K562 (cell line): ENCODE data around the gene PIK3C2G. TPM values are rescaled to one million over a fixed set of nuclear protein-coding genes. Genes with fewer than 3 reads are reported as not detected.

Experiments used
- BRCA1 ChIP-seq, 2 experiments: fragments of 450-650 bp in 1 of 2; sonication (generic) in 1 of 2; formaldehyde crosslinking in 1 of 2; IDR thresholded peaks; 2 replicates each; pipeline versions ENCODE4 v1.5.0 to v1.6.1; 2017 to 2020; ENCODE audit warnings: mild to moderate bottlenecking in 1 of 2, missing genetic modification reagents in 1 of 2
- RBM15 ChIP-seq: fragments of 200-400 bp; formaldehyde crosslinking; IDR thresholded peaks from 2 replicates; pipeline ENCODE4 v1.6.1; 2018; ENCODE audit warnings: mild to moderate bottlenecking, low read length, moderate library complexity; ENCODE audit not compliant: insufficient read depth
- ZNF444 ChIP-seq: fragments of 250-450 bp; sonication (Bioruptor Pico); IDR thresholded peaks from 2 replicates; pipeline ENCODE4 v1.4.0; 2020; ENCODE audit warnings: mild to moderate bottlenecking, moderate library complexity
- polyA plus RNA-seq, 8 experiments: library from polyadenylated mRNA; depleted of rRNA in 4 of 8; stranded (reverse) in 5 of 8; unstranded in 3 of 8; fragments of >200 nt; fragmentation: Nextera tagmentation in 2 of 8; fragmentation: Illumina TruSeq in 1 of 8; extraction: Ambion mirVana in 2 of 8; extraction: Trizol in 1 of 8; gene quantifications; 2 replicates each; pipeline versions ENCODE4 v1.2.1 to v1.2.3, GENCODE V29; 2011 to 2014; ENCODE audit warnings: inconsistent platforms in 1 of 8, missing spikeins in 1 of 8
- total RNA-seq, 7 experiments: library from RNA; depleted of rRNA in 6 of 7; stranded (reverse); fragments of >200 nt in 6 of 7; fragmentation: Illumina TruSeq in 2 of 7; extraction: Trizol in 2 of 7; gene quantifications; 2 replicates each; pipeline versions ENCODE4 v1.2.1 to v1.2.3, GENCODE V29; 2011 to 2021; ENCODE audit warnings: low replicate concordance in 1 of 7
- TF ChIP-seq, protein P1 (sequence below): sonication (generic); formaldehyde crosslinking; IDR thresholded peaks from 2 replicates; pipeline ENCODE4 v1.8.0; 2023; ENCODE audit warnings: missing genetic modification reagents, mild to moderate bottlenecking, borderline replicate concordance
- TF ChIP-seq, protein P2 (sequence below): fragments of 200-800 bp; sonication (Bioruptor generic); IDR thresholded peaks from 2 replicates; pipeline ENCODE4 v1.6.1; 2016; ENCODE audit warnings: missing genetic modification characterization, missing compliant biosample characterization
- TF ChIP-seq, protein P3 (sequence below): fragments of 450-650 bp; IDR thresholded peaks from 2 replicates; pipeline ENCODE4 v1.6.1; 2016; ENCODE audit warnings: antibody characterized with exemption

The PIK3C2G gene
- total and polyA plus RNA-seq, 9 of the 15 experiments (the other 6 are each of a cell fraction or from before 2014, with no cell fraction given), result not detected

DNA sequence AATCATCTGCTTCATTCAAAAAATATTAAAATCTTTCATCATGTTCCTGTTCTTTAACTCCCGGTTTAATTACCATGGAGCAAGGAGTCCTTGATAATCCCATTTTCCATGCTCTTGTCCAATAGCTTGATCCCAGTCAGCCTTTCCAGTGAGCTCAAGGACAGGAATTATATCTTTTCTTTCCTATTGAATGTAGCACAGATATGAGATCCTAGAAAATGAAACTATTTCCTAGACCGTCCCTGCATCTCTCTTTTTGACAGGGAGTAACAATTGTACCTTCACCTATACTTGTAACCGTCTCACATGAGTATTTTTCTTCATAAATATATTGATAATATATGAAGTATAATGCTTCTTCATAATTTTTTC, 35.6 kb downstream of the PIK3C2G start (continued):
- TF ChIP-seq, protein P1, sequence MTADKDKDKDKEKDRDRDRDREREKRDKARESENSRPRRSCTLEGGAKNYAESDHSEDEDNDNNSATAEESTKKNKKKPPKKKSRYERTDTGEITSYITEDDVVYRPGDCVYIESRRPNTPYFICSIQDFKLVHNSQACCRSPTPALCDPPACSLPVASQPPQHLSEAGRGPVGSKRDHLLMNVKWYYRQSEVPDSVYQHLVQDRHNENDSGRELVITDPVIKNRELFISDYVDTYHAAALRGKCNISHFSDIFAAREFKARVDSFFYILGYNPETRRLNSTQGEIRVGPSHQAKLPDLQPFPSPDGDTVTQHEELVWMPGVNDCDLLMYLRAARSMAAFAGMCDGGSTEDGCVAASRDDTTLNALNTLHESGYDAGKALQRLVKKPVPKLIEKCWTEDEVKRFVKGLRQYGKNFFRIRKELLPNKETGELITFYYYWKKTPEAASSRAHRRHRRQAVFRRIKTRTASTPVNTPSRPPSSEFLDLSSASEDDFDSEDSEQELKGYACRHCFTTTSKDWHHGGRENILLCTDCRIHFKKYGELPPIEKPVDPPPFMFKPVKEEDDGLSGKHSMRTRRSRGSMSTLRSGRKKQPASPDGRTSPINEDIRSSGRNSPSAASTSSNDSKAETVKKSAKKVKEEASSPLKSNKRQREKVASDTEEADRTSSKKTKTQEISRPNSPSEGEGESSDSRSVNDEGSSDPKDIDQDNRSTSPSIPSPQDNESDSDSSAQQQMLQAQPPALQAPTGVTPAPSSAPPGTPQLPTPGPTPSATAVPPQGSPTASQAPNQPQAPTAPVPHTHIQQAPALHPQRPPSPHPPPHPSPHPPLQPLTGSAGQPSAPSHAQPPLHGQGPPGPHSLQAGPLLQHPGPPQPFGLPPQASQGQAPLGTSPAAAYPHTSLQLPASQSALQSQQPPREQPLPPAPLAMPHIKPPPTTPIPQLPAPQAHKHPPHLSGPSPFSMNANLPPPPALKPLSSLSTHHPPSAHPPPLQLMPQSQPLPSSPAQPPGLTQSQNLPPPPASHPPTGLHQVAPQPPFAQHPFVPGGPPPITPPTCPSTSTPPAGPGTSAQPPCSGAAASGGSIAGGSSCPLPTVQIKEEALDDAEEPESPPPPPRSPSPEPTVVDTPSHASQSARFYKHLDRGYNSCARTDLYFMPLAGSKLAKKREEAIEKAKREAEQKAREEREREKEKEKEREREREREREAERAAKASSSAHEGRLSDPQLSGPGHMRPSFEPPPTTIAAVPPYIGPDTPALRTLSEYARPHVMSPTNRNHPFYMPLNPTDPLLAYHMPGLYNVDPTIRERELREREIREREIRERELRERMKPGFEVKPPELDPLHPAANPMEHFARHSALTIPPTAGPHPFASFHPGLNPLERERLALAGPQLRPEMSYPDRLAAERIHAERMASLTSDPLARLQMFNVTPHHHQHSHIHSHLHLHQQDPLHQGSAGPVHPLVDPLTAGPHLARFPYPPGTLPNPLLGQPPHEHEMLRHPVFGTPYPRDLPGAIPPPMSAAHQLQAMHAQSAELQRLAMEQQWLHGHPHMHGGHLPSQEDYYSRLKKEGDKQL (CRISPR knock-in tag), result no peak
- TF ChIP-seq, protein P2, sequence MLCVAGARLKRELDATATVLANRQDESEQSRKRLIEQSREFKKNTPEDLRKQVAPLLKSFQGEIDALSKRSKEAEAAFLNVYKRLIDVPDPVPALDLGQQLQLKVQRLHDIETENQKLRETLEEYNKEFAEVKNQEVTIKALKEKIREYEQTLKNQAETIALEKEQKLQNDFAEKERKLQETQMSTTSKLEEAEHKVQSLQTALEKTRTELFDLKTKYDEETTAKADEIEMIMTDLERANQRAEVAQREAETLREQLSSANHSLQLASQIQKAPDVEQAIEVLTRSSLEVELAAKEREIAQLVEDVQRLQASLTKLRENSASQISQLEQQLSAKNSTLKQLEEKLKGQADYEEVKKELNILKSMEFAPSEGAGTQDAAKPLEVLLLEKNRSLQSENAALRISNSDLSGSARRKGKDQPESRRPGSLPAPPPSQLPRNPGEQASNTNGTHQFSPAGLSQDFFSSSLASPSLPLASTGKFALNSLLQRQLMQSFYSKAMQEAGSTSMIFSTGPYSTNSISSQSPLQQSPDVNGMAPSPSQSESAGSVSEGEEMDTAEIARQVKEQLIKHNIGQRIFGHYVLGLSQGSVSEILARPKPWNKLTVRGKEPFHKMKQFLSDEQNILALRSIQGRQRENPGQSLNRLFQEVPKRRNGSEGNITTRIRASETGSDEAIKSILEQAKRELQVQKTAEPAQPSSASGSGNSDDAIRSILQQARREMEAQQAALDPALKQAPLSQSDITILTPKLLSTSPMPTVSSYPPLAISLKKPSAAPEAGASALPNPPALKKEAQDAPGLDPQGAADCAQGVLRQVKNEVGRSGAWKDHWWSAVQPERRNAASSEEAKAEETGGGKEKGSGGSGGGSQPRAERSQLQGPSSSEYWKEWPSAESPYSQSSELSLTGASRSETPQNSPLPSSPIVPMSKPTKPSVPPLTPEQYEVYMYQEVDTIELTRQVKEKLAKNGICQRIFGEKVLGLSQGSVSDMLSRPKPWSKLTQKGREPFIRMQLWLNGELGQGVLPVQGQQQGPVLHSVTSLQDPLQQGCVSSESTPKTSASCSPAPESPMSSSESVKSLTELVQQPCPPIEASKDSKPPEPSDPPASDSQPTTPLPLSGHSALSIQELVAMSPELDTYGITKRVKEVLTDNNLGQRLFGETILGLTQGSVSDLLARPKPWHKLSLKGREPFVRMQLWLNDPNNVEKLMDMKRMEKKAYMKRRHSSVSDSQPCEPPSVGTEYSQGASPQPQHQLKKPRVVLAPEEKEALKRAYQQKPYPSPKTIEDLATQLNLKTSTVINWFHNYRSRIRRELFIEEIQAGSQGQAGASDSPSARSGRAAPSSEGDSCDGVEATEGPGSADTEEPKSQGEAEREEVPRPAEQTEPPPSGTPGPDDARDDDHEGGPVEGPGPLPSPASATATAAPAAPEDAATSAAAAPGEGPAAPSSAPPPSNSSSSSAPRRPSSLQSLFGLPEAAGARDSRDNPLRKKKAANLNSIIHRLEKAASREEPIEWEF, result no peak
- TF ChIP-seq, protein P3, sequence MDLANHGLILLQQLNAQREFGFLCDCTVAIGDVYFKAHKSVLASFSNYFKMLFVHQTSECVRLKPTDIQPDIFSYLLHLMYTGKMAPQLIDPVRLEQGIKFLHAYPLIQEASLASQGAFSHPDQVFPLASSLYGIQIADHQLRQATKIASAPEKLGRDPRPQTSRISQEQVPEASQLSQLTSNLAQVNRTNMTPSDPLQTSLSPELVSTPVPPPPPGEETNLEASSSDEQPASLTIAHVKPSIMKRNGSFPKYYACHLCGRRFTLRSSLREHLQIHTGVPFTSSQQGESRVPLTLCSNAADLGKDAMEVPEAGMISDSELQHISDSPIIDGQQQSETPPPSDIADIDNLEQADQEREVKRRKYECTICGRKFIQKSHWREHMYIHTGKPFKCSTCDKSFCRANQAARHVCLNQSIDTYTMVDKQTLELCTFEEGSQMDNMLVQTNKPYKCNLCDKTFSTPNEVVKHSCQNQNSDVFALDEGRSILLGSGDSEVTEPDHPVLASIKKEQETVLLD, result no peak
- TF ChIP-seq ZNF444 (CRISPR knock-in tag) (no peak), RBM15 (no peak), BRCA1 (IDR thresholded peaks at IDR 0.05) (no peak), BRCA1 (CRISPR knock-in tag; IDR thresholded peaks at IDR 0.05) (no peak)
